ENCODE data around the gene NR3C2. TPM values are rescaled to one million over a fixed set of nuclear protein-coding genes. Genes with fewer than 3 reads are reported as not detected.

NR3C2 gene
- total and polyA plus RNA-seq, 7 donors, result 0.70 to 17.9 (median 7.5) TPM

GRCh38 chr4:148275266-148275665 lies 166.9 kb downstream of the NR3C2 start:
- whole genome bisulfite sequencing, 3 donors, result 73 to 93% (median 86%) methylated on average over 4 of the region's 4 CpGs
- ATAC-seq (no peak), DNase-seq (no peak)
- intact Hi-C loops (cut with DNase I), result no loop called here
- no peaks in the 10 kb centered on the region for H3K36me3 ChIP-seq (ENCODE audit: insufficient read depth in 1 of 2, low read depth in 1 of 2)
- peaks cover 6% of the 10 kb centered on the region for H3K4me1 ChIP-seq
- H3K4me3 ChIP-seq, result no peak overlapping the region
- no peak for TF ChIP-seq CTCF (IDR thresholded peaks at IDR 0.05)
- no peaks in the 10 kb centered on the region for H3K9me3 ChIP-seq
- H3K27me3 ChIP-seq (ENCODE audit: insufficient read depth in 3 of 3, low read length in 2 of 3), result no peaks in the 10 kb centered on the region
- no peak overlapping the region for H3K27ac ChIP-seq

- peaks cover 6% of the 10 kb centered on the region for H3K4me1 ChIP-seq
Measured at GRCh38 chr4:148273501-148273986, 168.7 kb downstream of the NR3C2 start.

GRCh38 chr4:148271166-148271565 lies 171.0 kb downstream of the NR3C2 start:
- H3K27me3 ChIP-seq (ENCODE audit: insufficient read depth in 3 of 3, low read length in 2 of 3), result no peaks in the 10 kb centered on the region
- H3K36me3 ChIP-seq (ENCODE audit: insufficient read depth in 1 of 2, low read depth in 1 of 2), result no peaks in the 10 kb centered on the region
- no peak overlapping the region for H3K4me3 ChIP-seq
- H3K9me3 ChIP-seq, result no peaks in the 10 kb centered on the region
- TF ChIP-seq CTCF (IDR thresholded peaks at IDR 0.05), result no peak
- 64 to 71% (median 65%) methylated on average over 3 of the region's 3 CpGs for WGBS, 3 donors
- no peak for ATAC-seq
- intact Hi-C loops (cut with DNase I), result no loop called here
- peaks cover 6% of the 10 kb centered on the region for H3K4me1 ChIP-seq
- DNase-seq, result no peak
- H3K27ac ChIP-seq, result no peak overlapping the region

More at GRCh38 chr4:148273501-148273986, 168.7 kb downstream of the NR3C2 start:
- H3K36me3 ChIP-seq (ENCODE audit: insufficient read depth in 1 of 2, low read depth in 1 of 2), result no peaks in the 10 kb centered on the region
- WGBS, 3 donors, result 18 to 25% (median 23%) methylated on average over 3 of the region's 3 CpGs
- ATAC-seq (peak; percentile 30 to 66 (median 47)), DNase-seq (no peak)
- no peak for TF ChIP-seq CTCF (IDR thresholded peaks at IDR 0.05)
- H3K27ac ChIP-seq, result no peak overlapping the region
- intact Hi-C loops (cut with DNase I), result no loop called here
- no peaks in the 10 kb centered on the region for H3K9me3 ChIP-seq
- H3K4me3 ChIP-seq, result no peak overlapping the region
- no peaks in the 10 kb centered on the region for H3K27me3 ChIP-seq (ENCODE audit: insufficient read depth in 3 of 3, low read length in 2 of 3)

- ATAC-seq (no peak), DNase-seq (no peak)
- 23 to 42% (median 24%) methylated on average over 1 of the region's 1 CpG for WGBS, 3 donors
- H3K9me3 ChIP-seq, result no peaks in the 10 kb centered on the region
- no peak overlapping the region for H3K27ac ChIP-seq
- no peak overlapping the region for H3K4me3 ChIP-seq
- peaks cover 6% of the 10 kb centered on the region for H3K4me1 ChIP-seq
- TF ChIP-seq CTCF (IDR thresholded peaks at IDR 0.05), result no peak
- H3K27me3 ChIP-seq (ENCODE audit: insufficient read depth in 3 of 3, low read length in 2 of 3), result no peaks in the 10 kb centered on the region
- intact Hi-C loops (cut with DNase I), result no loop called here
- H3K36me3 ChIP-seq (ENCODE audit: insufficient read depth in 1 of 2, low read depth in 1 of 2), result no peaks in the 10 kb centered on the region
Measured at GRCh38 chr4:148270630-148271029, 171.6 kb downstream of the NR3C2 start.

DNA sequence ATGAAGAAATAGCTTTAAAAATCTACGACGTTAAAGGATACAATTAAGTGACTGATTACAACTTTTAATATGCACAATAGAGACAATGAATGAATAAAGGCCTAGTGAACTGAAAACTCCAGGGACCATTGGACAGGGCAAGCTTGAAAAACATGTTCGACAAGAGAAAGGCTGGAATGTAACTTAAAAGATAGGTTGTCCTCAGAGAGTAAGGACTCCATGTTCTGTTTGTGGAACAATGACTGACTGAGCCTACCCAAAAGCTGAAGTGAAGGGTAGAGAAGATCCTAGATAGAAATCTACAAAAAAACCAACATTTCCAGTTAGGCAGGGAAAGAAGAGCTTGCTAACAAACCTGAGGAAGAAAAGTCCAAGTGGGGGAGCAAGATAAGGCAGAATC lies 173.4 kb downstream of the NR3C2 start:
- WGBS, 3 donors, result 72 to 91% (median 76%) methylated on average over 3 of the region's 3 CpGs

More for the DNA sequence above, 173.4 kb downstream of the NR3C2 start:
- Histone ChIP-seq H3K36me3 (ENCODE audit: insufficient read depth in 1 of 2, low read depth in 1 of 2) (no peaks in the 10 kb centered on the region), H3K27me3 (ENCODE audit: insufficient read depth in 3 of 3, low read length in 2 of 3) (no peaks in the 10 kb centered on the region), H3K4me1 (peaks cover 6% of the 10 kb centered on the region), H3K9me3 (no peaks in the 10 kb centered on the region), H3K27ac (no peak overlapping the region), H3K4me3 (no peak overlapping the region)
- ATAC-seq (no peak), DNase-seq (no peak)
- intact Hi-C loops (cut with DNase I), result no loop called here
- TF ChIP-seq CTCF (IDR thresholded peaks at IDR 0.05), result no peak
